T-helper 17 cell (primary cell): ENCODE results near the gene FNTB. TPM values are rescaled to one million over a fixed set of nuclear protein-coding genes. Genes with fewer than 3 reads are reported as not detected.
A peak's percentile ranks its signal among the peaks of the same experiment; 100 is the strongest.
"Not testable (repeated sequence)": the region's sequence is repeated elsewhere in the genome, so short reads cannot be mapped to it uniquely, and the experiment has no call there.

Experiments used
- ATAC-seq: fragments of 150-1000 bp; cut with Tn5 transposase; 2 replicates; pipeline ENCODE4 v1.10.0; 2021; ENCODE audit warnings: mild to moderate bottlenecking, moderate library complexity
- DNase-seq, 3 donors: peaks; one replicate each; pipeline versions ENCODE4 v3.0.0 to v3.0.0-alpha.2; 2020 to 2021
- H3K9me3 ChIP-seq: one replicate; pipeline ENCODE4 v1.7.0; 2013; ENCODE audit warnings: low read length, mild to moderate bottlenecking; ENCODE audit not compliant: control insufficient read depth, poor library complexity, severe bottlenecking
- H3K27ac Mint-ChIP-seq: one replicate; pipeline ENCODE4 v1.8.0; 2022; ENCODE audit warnings: mild to moderate bottlenecking, moderate library complexity, mixed read lengths
- H3K27me3 Mint-ChIP-seq: one replicate; pipeline ENCODE4 v1.8.0; 2022; ENCODE audit warnings: mixed read lengths
- H3K36me3 Mint-ChIP-seq: one replicate; pipeline ENCODE4 v1.8.0; 2022; ENCODE audit warnings: low read depth, mixed read lengths
- H3K4me1 Mint-ChIP-seq: one replicate; pipeline ENCODE4 v1.8.0; 2022; ENCODE audit warnings: mild to moderate bottlenecking, mixed read lengths
- H3K4me3 Mint-ChIP-seq: one replicate; pipeline ENCODE4 v1.8.0; 2022; ENCODE audit warnings: mild to moderate bottlenecking, moderate library complexity, mixed read lengths
- total RNA-seq, 4 donors: library from RNA in 2 of 4; stranded (reverse) in 2 of 4; gene quantifications; one replicate each; pipeline ENCODE4 v1.2.3 and lab custom pipeline; 2022 to 2026

The FNTB gene
- total RNA-seq, 2 donors from 2014 or later = 14.2 to 22.5 TPM

DNA sequence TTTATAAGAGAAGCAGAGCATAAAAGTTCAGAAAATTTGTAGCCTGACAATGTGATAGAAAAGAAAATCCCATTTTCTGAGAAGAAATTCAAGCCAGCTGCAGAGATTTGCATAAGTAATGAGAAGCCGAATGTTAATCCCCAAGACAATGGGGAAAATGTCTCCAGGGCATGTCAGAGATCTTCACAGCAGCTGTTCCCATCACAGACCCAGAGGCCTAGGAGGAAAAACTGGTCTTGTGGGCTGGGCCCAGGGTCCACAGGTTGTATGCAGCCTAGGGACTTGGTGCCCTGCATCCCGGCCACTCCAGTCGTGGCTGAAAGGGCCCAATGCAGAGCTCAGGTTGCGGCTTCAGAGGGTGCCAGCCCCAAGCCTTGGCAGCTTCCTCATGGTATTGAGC lies 100.0 kb downstream of the FNTB start:
- H3K9me3 ChIP-seq, DNase-seq, H3K27ac Mint-ChIP-seq, H3K4me3 Mint-ChIP-seq, H3K27me3 Mint-ChIP-seq, ATAC-seq: not testable (repeated sequence)
- peaks cover 21% of the 10 kb centered on the region for H3K36me3 Mint-ChIP-seq
- peaks cover 42% of the 10 kb centered on the region for H3K4me1 Mint-ChIP-seq

DNA sequence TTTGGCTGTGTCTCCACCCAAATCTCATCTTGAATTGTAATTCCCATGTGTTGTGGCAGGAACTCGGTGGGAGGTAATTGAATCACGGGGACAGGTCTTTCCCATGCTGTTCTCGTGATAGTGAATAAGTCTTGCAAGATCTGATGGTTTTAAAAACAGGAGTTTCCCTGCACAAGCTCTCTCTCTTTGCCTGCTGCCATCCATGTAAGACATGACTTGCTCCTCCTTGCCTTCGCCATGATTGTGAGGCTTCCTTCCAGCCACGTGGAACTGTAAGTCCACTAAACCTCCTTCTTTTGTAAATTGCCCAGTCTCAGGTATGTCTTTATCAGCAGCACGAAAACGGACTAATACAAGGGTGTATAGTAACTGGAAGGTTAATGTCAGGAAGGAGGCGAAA lies 101.1 kb downstream of the FNTB start:
- H3K27me3 Mint-ChIP-seq, H3K9me3 ChIP-seq, ATAC-seq, DNase-seq, H3K4me3 Mint-ChIP-seq: not testable (repeated sequence)
- H3K36me3 Mint-ChIP-seq = peaks cover 18% of the 10 kb centered on the region
- H3K4me1 Mint-ChIP-seq = peaks cover 33% of the 10 kb centered on the region
- peak overlapping the region; percentile 14 for H3K27ac Mint-ChIP-seq

DNA sequence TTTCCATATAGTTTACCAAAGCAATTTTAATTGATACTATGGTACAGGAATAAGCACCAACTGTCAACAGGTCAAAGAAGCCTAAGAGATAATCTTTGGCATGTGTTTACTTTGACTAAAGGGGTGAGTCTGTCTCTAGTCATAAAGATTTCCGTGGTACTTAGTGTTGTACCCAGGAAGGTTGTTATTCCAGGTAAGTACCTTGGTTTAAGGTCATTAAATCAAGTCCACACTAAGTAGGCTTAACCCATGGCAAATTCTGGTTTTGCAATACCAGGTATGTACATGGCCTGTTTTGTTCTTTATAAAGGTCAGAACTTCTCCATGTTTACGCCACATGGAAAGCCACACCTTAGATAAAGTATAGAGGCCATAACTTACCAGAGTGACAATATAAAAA lies 105.7 kb downstream of the FNTB start:
- ATAC-seq = no peak
- no peak for DNase-seq
- Mint-ChIP-seq H3K27me3 (no peaks in the 10 kb centered on the region), H3K4me3 (no peak overlapping the region), H3K27ac (no peak overlapping the region), H3K36me3 (peaks cover 13% of the 10 kb centered on the region), H3K4me1 (peaks cover 40% of the 10 kb centered on the region)
- H3K9me3 ChIP-seq = no peaks in the 10 kb centered on the region

DNA sequence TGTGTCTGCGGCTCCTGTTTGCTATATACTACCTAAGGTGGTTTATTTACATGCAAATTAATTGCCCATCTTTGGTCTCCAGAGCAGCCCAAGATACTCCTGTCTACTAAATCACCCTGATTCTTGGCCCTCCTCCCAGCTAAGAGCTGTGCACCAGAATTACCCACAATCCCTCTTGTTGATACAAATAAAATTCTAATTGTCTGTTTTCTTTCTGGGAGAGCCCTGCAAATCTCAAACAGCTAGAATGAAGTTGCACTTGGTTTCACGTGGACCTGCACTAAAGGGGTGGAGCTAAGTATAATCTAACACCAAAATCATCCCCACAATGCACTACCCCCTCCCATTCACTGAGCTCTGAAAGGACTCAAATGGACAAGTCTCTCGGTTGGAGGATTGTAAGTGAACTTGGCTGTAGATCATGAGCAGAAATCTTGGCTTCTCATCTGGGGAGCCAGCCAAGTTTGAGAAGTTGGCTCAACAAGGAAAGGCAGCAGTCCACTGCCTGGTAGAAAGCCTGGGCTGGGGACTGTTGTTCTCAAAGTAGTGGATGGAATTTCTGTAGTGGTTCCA lies 109.0 kb downstream of the FNTB start:
- DNase-seq = no peak
- H3K27ac Mint-ChIP-seq = peak overlapping the region; percentile 66
- peaks cover 50% of the 10 kb centered on the region for H3K4me1 Mint-ChIP-seq
- peaks cover 12% of the 10 kb centered on the region for H3K36me3 Mint-ChIP-seq
- no peaks in the 10 kb centered on the region for H3K9me3 ChIP-seq
- H3K4me3 Mint-ChIP-seq = peak overlapping the region; percentile 73
- no peak for ATAC-seq
- no peaks in the 10 kb centered on the region for H3K27me3 Mint-ChIP-seq

DNA sequence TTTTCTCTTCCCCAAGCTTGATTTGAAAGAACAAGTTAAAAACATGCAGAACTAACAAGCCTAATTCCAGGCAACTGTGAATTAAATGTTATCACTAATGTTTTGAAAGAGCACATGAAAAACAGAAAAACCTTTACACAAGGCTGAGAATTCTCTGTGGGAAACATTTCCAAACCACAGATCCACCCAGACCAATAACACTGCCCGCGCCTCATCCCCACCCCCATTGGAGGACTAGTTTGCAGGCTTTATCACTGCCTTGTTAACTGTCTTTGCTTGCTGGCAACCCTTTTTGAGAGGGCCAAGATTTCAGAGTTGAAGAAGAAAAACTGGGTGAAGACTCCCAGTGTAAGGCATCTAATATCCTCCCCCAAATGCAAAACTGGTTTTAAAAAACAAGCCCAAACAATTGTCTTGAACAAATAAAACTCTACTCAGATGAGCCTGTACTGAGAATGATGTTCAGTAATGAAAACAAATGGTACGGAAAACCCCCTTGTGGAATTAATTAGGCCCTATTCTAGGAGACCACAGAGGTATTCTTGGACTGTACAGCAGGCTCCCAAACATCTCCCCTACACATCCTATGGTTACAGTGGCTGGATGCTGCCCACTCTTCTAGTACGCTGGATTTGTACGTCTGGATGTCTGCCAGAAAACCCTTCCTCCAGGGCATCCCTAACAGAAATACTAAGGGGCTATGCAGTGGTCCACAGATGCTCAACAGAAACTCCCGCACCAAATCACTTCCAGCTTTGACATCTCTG lies 109.8 kb downstream of the FNTB start:
- ATAC-seq (no peak), DNase-seq (no peak)
- Mint-ChIP-seq H3K27ac (peak overlapping the region; percentile 66), H3K4me1 (peaks cover 54% of the 10 kb centered on the region), H3K4me3 (peak overlapping the region; percentile 73), H3K27me3 (no peaks in the 10 kb centered on the region), H3K36me3 (peaks cover 13% of the 10 kb centered on the region)
- no peaks in the 10 kb centered on the region for H3K9me3 ChIP-seq

DNA sequence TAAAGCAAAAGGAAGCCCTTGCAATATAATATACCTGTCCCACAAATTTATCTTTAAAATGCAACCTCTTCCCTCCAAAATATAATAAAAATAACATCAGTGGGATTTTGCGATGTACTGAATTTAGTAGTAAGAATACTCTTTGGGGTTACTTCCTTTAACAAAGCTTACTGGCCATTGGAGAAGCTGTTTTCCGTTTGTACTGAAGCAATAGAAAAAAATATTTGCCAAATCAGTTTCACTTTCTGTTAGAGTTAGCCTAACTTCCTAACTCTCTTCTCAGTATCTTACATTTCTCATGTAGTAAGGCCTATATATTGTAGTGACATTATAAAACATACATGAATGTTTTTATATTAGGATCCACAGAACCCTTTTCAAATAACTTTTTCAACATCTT lies 111.9 kb downstream of the FNTB start:
- DNase-seq (no peak), ATAC-seq (no peak)
- Mint-ChIP-seq H3K4me3 (peak overlapping the region; percentile 74), H3K27me3 (no peaks in the 10 kb centered on the region), H3K27ac (peak overlapping the region; percentile 79), H3K36me3 (peaks cover 11% of the 10 kb centered on the region), H3K4me1 (peaks cover 56% of the 10 kb centered on the region)
- no peaks in the 10 kb centered on the region for H3K9me3 ChIP-seq

DNA sequence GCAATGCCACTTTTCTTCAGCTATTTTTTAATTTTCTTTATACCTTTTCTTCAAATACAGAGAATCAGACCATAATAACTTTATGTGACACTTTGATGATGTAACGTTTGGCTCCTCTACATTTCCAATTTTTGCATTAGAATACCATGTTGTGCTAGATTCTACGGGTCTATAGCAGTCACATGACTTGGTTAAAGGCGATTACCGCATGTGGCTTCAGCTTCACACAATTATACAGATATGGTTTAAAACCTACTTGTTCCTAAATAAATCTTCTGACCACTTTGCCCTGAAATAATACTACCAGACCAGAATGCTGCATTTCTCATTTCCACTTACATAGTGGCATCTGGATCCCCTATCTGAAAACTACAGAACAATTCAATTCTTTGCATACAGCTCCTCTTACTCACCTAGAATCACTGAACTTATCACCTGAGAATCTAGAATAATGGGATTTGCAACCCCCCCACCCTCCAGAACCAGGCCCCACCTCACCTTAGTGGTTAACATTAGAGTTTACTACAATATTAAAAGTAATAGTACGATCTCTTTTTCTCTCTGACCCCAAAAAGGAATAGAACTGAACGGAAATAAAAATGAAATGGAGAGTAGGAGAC lies 114.3 kb downstream of the FNTB start:
- DNase-seq (no peak), ATAC-seq (no peak)
- H3K4me3 Mint-ChIP-seq = peak overlapping the region; percentile 88
- no peaks in the 10 kb centered on the region for H3K9me3 ChIP-seq
- H3K4me1 Mint-ChIP-seq = peaks cover 40% of the 10 kb centered on the region
- peaks cover 6% of the 10 kb centered on the region for H3K27me3 Mint-ChIP-seq
- H3K27ac Mint-ChIP-seq = peak overlapping the region; percentile 74
- H3K36me3 Mint-ChIP-seq = peaks cover 9% of the 10 kb centered on the region

DNA sequence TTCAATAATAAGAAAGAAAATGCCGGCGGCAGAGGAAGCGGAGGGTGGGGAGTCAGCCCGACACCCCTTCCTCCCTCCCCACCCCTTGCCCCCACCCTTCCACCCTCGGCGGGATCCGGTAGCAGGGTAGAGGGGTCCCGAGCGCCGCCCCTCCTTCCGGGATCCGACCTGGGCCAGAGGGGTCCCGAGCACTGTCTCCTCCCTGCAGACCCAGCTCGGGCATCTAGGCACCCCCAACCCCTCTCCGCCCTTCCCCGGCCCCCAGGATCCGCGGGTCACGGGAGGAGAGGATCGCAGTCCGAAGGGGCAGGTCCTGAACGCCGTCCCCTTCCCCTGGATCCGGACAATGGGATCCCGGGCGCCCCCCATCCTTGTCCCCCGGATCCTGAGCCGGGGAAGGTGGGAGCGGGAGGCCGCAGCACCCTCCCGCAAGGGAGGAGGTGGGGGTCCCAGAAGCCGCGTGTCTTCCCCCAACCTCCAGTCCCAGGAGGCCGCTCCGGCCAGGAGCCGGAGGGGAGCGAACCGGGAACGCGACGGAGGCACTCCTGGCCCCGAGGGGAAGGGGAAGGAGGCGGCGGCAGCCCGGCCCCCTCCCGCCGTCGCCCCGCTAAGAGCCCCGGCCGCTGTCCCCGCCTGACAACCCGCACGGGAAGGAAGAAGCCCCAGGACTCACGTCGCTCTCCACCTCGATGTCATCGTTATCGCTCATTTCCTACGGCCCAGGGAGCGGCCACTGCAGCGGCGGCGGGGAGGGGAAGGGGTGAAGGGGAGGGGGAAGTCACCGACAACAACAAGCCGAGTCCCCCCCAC lies 115.1 kb downstream of the FNTB start:
- H3K9me3 ChIP-seq = no peaks in the 10 kb centered on the region
- Mint-ChIP-seq H3K4me1 (peaks cover 33% of the 10 kb centered on the region), H3K4me3 (peak overlapping the region; percentile 88), H3K27ac (peak overlapping the region; percentile 74), H3K36me3 (peaks cover 9% of the 10 kb centered on the region), H3K27me3 (peaks cover 6% of the 10 kb centered on the region)
- DNase-seq (peak; percentile 20 to 52 (median 48)), ATAC-seq (no peak)

DNA sequence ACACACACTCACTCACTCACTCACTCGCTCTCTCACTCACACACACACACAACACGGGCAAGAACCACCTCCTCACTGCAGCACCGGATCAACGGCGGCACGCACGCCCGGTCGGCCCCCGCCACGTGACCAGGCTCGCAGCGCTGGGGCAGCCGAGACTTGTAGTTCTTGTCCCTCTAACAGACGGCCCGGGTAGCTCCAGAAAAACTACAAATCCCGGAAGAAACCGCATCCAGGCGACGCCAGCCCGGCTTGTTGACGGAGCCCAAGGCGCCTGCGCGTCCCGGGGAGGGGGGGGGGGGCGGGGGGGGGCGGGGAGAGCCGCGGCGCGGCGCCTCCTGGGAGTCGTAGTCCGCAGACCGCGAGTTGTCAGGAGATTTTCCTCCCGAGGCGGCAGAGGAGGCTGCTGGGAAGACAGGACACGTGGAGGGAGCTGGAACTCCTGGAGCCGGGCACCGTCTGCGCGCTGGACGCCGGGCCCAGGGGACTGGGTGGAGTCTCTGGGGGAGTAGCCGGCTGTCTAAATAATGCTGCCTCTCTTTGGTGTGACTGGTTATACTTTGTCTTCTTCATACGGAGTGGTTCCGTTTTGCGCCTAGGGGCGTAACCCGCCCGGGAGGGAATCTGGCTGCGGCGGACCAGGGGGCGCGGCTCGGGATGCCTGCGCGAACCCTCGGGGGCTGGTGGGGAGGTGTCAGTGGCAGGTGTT lies 115.9 kb downstream of the FNTB start, which contains the start of gene MAX:
Gene MAX, minus strand, starts transcription at position 77 of the 709 bp plus-strand sequence. CDS start 178 bp downstream, outside the sequence.
- peak within 1 kb of the TSS; percentile 74 for H3K27ac Mint-ChIP-seq
- DNase-seq (peak; percentile 93 to 98 (median 96)), ATAC-seq (peak; percentile 94)
- peaks cover 6% of the 10 kb centered on the region for H3K27me3 Mint-ChIP-seq
- H3K4me3 Mint-ChIP-seq = peak within 1 kb of the TSS; percentile 88
- H3K4me1 Mint-ChIP-seq = peaks cover 27% of the 10 kb centered on the region
- peaks cover 9% of the 10 kb centered on the region for H3K36me3 Mint-ChIP-seq
- H3K9me3 ChIP-seq = no peaks in the 10 kb centered on the region

DNA sequence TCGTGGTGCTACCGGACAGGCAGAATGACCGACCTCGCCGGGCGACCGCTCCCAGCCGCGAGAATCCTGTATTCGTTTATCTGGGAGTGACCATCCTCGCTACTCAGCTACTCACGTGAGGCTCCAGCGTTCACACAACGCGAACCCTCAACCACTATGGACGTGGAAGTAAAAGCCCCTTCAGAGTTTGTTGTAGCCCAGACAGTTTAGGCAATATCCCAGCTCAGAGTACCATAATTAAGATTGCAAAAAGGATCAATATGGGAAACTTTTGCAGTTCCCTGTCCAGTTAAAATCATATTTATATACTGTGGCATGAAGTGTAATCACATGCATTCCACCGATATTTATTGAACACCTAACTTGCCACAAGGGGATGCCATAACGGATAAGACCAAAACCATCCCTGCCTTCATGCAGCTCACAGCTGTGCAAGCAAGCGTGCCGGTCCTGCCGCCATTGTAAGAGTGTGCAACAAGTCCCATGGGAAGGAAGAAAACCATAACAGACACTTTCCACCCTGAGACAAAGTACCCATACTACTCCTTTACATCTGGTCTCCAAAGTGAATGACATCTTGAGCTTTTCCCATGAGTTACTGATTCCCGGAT lies 116.6 kb downstream of the FNTB start:
- no peak for DNase-seq
- H3K27ac Mint-ChIP-seq = peak overlapping the region; percentile 74
- H3K9me3 ChIP-seq = no peaks in the 10 kb centered on the region
- no peak for ATAC-seq
- H3K27me3 Mint-ChIP-seq = peaks cover 6% of the 10 kb centered on the region
- peaks cover 9% of the 10 kb centered on the region for H3K36me3 Mint-ChIP-seq
- peak overlapping the region; percentile 88 for H3K4me3 Mint-ChIP-seq
- peaks cover 27% of the 10 kb centered on the region for H3K4me1 Mint-ChIP-seq

DNA sequence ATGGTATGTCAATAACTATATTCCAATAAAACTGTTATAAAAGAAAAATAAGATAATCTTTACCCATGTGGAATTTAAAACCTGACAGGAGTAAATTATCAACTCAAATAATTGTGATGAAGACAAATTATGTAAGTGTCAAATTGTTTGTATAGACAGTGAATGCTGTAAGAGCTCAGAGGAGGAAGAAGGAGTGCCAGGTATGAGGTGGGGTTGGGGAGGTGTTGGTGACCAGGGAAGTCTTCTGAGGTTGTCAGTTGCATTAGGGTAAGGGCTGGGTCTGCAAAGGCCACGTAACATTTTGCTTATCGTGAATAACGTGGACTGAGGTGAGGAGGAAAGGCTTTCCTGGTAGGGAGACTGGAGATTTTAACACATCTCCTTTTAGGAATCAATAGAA lies 118.1 kb downstream of the FNTB start:
- ATAC-seq = no peak
- no peak overlapping the region for H3K27ac Mint-ChIP-seq
- peaks cover 11% of the 10 kb centered on the region for H3K36me3 Mint-ChIP-seq
- DNase-seq = no peak
- H3K27me3 Mint-ChIP-seq = peaks cover 13% of the 10 kb centered on the region
- H3K4me3 Mint-ChIP-seq = peak overlapping the region; percentile 73
- no peaks in the 10 kb centered on the region for H3K9me3 ChIP-seq
- H3K4me1 Mint-ChIP-seq = peaks cover 18% of the 10 kb centered on the region

DNA sequence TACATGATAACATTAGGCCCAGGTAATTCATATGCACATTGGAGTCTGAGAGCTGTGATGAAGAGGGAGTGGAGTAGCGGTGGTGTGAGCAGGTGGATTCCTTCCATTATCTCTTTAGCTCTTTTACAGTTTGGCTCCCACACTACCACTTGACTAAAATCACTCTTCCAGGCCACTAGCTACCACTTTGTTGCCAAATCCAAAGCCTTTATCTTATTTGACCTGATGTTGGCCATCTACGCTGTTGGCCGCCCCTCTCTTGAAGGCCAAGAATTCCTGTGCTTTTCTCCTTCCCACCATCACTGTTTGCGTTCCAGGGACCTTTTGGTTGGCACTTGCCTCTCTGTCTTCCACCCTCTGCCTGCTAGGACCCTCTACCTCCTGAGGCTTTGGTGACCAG lies 119.6 kb downstream of the FNTB start:
- Mint-ChIP-seq H3K4me3 (no peak overlapping the region), H3K27ac (no peak overlapping the region), H3K4me1 (peaks cover 8% of the 10 kb centered on the region), H3K27me3 (peaks cover 14% of the 10 kb centered on the region), H3K36me3 (peaks cover 6% of the 10 kb centered on the region)
- ATAC-seq = no peak
- no peak for DNase-seq
- H3K9me3 ChIP-seq = no peaks in the 10 kb centered on the region
